HepG2 (cell line): ENCODE data around the gene CIAO2B. TPM values are rescaled to one million over a fixed set of nuclear protein-coding genes. Genes with fewer than 3 reads are reported as not detected.

Experiments used
- ATF1 ChIP-seq: IDR thresholded peaks from 2 replicates; pipeline ENCODE4 v1.6.1; 2016; ENCODE audit warnings: mild to moderate bottlenecking, control low read depth
- ATF7 ChIP-seq, 2 experiments: fragments of 450-650 bp in 1 of 2; sonication (generic) in 1 of 2; formaldehyde crosslinking in 1 of 2; IDR thresholded peaks; 2 replicates each; pipeline versions ENCODE4 v1.4.0 to v1.6.1; 2016 to 2020; ENCODE audit warnings: antibody characterized with exemption in 1 of 2, mild to moderate bottlenecking in 1 of 2, missing genetic modification reagents in 1 of 2
- EP300 ChIP-seq, 3 experiments: sonication (generic) in 1 of 3; formaldehyde crosslinking in 1 of 3; IDR thresholded peaks; 2 replicates each; pipeline versions ENCODE4 v1.5.1 to v1.6.1; 2011 to 2020; ENCODE audit warnings: low read depth in 2 of 3, low read length in 2 of 3, borderline replicate concordance in 1 of 3, improper control_type of control experiment in 1 of 3, mild to moderate bottlenecking in 1 of 3, missing genetic modification reagents in 1 of 3, moderate library complexity in 1 of 3
- KAT8 ChIP-seq: IDR thresholded peaks from 2 replicates; pipeline ENCODE4 v1.6.1; 2016; ENCODE audit warnings: missing genetic modification reagents, missing compliant biosample characterization
- MIER2 ChIP-seq: IDR thresholded peaks from 2 replicates; pipeline ENCODE4 v1.6.1; 2016; ENCODE audit warnings: missing biosample characterization, missing genetic modification reagents
- MLLT10 ChIP-seq: sonication (generic); formaldehyde crosslinking; IDR thresholded peaks from 2 replicates; pipeline ENCODE4 v1.4.0; 2020; ENCODE audit warnings: missing genetic modification reagents
- NRL ChIP-seq: sonication (generic); formaldehyde crosslinking; IDR thresholded peaks from 2 replicates; pipeline ENCODE4 v1.5.0; 2020; ENCODE audit warnings: missing genetic modification reagents, mild to moderate bottlenecking, moderate library complexity, borderline replicate concordance
- SALL1 ChIP-seq: sonication (generic); formaldehyde crosslinking; IDR thresholded peaks from 2 replicates; pipeline ENCODE4 v1.8.0; 2022; ENCODE audit warnings: mild to moderate bottlenecking, missing genetic modification reagents
- SMAD3 ChIP-seq: sonication (generic); formaldehyde crosslinking; IDR thresholded peaks from 2 replicates; pipeline ENCODE4 v1.4.0; 2020; ENCODE audit warnings: missing genetic modification reagents
- XBP1 ChIP-seq: sonication (generic); formaldehyde crosslinking; IDR thresholded peaks from 2 replicates; pipeline ENCODE4 v1.5.0; 2020; ENCODE audit warnings: missing genetic modification reagents
- ZFY ChIP-seq: sonication (generic); formaldehyde crosslinking; IDR thresholded peaks from 2 replicates; pipeline ENCODE4 v1.4.0; 2020; ENCODE audit warnings: missing genetic modification reagents
- ZNF3 ChIP-seq: IDR thresholded peaks from 2 replicates; pipeline ENCODE4 v1.7.0; 2017; ENCODE audit warnings: inconsistent platforms
- ZNF549 ChIP-seq: sonication (generic); formaldehyde crosslinking; IDR thresholded peaks from 2 replicates; pipeline ENCODE4 v1.5.0; 2020; ENCODE audit warnings: missing genetic modification reagents
- ZNF552 ChIP-seq: sonication (generic); formaldehyde crosslinking; IDR thresholded peaks from 2 replicates; pipeline ENCODE4 v1.9.0; 2022; ENCODE audit warnings: missing genetic modification reagents, mild to moderate bottlenecking, borderline replicate concordance
- ZNF878 ChIP-seq: sonication (generic); formaldehyde crosslinking; IDR thresholded peaks from 2 replicates; pipeline ENCODE4 v1.8.1; 2023; ENCODE audit warnings: mild to moderate bottlenecking, missing genetic modification reagents, moderate library complexity
- polyA plus RNA-seq, 8 experiments: library from polyadenylated mRNA; depleted of rRNA in 3 of 8; stranded (reverse) in 7 of 8; unstranded in 1 of 8; fragments of >200 nt; fragmentation: Illumina TruSeq in 4 of 8; extraction: Trizol in 4 of 8; gene quantifications; 2 replicates each; pipeline versions ENCODE4 v1.2.1 to v1.2.3, GENCODE V29; 2011 to 2016; ENCODE audit warnings: low read depth in 4 of 8, missing spikeins in 1 of 8, mixed read lengths in 1 of 8; ENCODE audit not compliant: insufficient read depth in 1 of 8
- total RNA-seq, 5 experiments: library from RNA; depleted of rRNA; stranded (reverse); fragments of >200 nt; fragmentation: Illumina TruSeq; extraction: Trizol; gene quantifications; 2 replicates each; pipeline ENCODE4 v1.2.3, GENCODE V29; 2016; ENCODE audit warnings: low read depth in 1 of 5
- TF ChIP-seq, protein P1 (sequence below): sonication (generic); formaldehyde crosslinking; IDR thresholded peaks from 2 replicates; pipeline ENCODE4 v1.4.0; 2020; ENCODE audit warnings: missing genetic modification reagents, mild to moderate bottlenecking, borderline replicate concordance
- TF ChIP-seq, protein P2 (sequence below): IDR thresholded peaks from 2 replicates; pipeline ENCODE4 v1.6.1; 2016; ENCODE audit warnings: mild to moderate bottlenecking
- TF ChIP-seq, protein P3 (sequence below): sonication (generic); formaldehyde crosslinking; IDR thresholded peaks from 2 replicates; pipeline ENCODE4 v1.4.0; 2020; ENCODE audit warnings: missing genetic modification reagents, mild to moderate bottlenecking, borderline replicate concordance
- TF ChIP-seq, protein P4 (sequence below): sonication (generic); formaldehyde crosslinking; IDR thresholded peaks from 2 replicates; pipeline ENCODE4 v1.5.1; 2020; ENCODE audit warnings: mild to moderate bottlenecking, missing genetic modification reagents, borderline replicate concordance
- TF ChIP-seq, protein P5 (sequence below): sonication (generic); formaldehyde crosslinking; IDR thresholded peaks from 2 replicates; pipeline ENCODE4 v1.4.0; 2020; ENCODE audit warnings: missing genetic modification reagents, borderline replicate concordance

Gene CIAO2B
- total and polyA plus RNA-seq, 2 of the 13 experiments (the other 11 are each of a cell fraction or from before 2014, with no cell fraction given) = 157 to 293 TPM

DNA sequence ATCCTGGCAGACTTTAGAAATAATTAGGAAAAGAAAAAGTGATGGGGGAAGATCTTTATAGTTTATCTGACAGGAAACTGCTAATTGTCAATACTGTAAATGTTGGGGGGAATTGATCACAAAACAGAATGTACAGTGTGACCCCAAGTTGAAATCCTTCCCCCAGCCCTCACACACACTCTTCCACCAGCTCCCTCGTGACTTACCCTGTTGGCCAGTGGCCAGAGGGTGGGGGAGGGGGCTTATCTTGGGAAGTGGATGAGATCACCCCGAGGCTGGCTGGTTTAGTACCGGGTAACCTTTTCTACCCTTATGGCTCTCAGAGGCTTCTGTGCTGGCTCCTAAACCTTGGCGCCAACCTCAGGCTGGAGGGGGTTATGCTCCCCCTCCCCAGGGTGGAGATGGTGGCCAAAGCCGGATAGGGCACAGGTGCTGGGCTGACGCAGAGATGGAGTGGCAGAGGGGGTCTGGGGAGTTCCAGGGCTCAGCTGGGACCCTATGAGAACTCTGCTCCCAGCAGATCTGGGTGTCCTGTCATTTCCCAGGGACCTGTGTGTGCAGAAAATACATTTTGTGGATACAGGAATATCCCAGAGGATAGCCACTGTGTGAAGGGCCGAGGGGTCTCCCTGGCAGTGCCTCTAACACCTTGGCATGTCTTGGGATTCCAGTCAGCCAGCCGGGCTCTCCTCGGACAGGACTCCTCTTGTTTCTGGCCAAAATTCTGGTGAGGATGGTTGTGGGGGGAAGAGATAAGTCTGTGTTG lies 34.1 kb downstream of the CIAO2B start (continued):
- TF ChIP-seq ATF7 (IDR thresholded peaks at IDR 0.05) (no peak), ATF7 (CRISPR knock-in tag; IDR thresholded peaks at IDR 0.05) (peak; percentile 55; the same call in 1 of the 2 replicates), KAT8 (CRISPR knock-in tag) (peak; percentile 29; the same call in 1 of the 2 replicates), MIER2 (CRISPR knock-in tag) (no peak), MLLT10 (CRISPR knock-in tag) (no peak), SMAD3 (CRISPR knock-in tag) (no peak), ZFY (CRISPR knock-in tag) (no peak), ZNF3 (no peak), ATF1 (CRISPR knock-in tag) (no peak), ZNF878 (CRISPR knock-in tag) (no peak), ZNF552 (no peak), ZNF549 (no peak), SALL1 (no peak), NRL (CRISPR knock-in tag) (0 out of 2 replicates have a peak, but pooled peaks have one; percentile 36), EP300 (IDR thresholded peaks at IDR 0.05; ENCODE audit: low read depth in 2 of 2, low read length in 2 of 2) (peak in 1 of 2 experiments; percentile 32; a peak in 1 of 4 replicates), EP300 (CRISPR knock-in tag; IDR thresholded peaks at IDR 0.05; ENCODE audit: borderline replicate concordance) (no peak), XBP1 (CRISPR knock-in tag) (no peak)
- TF ChIP-seq, protein P1, sequence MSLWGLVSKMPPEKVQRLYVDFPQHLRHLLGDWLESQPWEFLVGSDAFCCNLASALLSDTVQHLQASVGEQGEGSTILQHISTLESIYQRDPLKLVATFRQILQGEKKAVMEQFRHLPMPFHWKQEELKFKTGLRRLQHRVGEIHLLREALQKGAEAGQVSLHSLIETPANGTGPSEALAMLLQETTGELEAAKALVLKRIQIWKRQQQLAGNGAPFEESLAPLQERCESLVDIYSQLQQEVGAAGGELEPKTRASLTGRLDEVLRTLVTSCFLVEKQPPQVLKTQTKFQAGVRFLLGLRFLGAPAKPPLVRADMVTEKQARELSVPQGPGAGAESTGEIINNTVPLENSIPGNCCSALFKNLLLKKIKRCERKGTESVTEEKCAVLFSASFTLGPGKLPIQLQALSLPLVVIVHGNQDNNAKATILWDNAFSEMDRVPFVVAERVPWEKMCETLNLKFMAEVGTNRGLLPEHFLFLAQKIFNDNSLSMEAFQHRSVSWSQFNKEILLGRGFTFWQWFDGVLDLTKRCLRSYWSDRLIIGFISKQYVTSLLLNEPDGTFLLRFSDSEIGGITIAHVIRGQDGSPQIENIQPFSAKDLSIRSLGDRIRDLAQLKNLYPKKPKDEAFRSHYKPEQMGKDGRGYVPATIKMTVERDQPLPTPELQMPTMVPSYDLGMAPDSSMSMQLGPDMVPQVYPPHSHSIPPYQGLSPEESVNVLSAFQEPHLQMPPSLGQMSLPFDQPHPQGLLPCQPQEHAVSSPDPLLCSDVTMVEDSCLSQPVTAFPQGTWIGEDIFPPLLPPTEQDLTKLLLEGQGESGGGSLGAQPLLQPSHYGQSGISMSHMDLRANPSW (CRISPR knock-in tag) = no peak
- TF ChIP-seq, protein P2, sequence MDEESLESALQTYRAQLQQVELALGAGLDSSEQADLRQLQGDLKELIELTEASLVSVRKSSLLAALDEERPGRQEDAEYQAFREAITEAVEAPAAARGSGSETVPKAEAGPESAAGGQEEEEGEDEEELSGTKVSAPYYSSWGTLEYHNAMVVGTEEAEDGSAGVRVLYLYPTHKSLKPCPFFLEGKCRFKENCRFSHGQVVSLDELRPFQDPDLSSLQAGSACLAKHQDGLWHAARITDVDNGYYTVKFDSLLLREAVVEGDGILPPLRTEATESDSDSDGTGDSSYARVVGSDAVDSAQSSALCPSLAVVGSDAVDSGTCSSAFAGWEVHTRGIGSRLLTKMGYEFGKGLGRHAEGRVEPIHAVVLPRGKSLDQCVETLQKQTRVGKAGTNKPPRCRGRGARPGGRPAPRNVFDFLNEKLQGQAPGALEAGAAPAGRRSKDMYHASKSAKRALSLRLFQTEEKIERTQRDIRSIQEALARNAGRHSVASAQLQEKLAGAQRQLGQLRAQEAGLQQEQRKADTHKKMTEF = peak; percentile 46; the same call in 1 of the 2 replicates
- TF ChIP-seq, protein P3, sequence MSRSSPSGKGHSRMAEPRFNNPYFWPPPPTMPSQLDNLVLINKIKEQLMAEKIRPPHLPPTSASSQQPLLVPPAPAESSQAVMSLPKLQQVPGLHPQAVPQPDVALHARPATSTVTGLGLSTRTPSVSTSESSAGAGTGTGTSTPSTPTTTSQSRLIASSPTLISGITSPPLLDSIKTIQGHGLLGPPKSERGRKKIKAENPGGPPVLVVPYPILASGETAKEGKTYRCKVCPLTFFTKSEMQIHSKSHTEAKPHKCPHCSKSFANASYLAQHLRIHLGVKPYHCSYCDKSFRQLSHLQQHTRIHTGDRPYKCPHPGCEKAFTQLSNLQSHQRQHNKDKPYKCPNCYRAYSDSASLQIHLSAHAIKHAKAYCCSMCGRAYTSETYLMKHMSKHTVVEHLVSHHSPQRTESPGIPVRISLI (CRISPR knock-in tag) = no peak
- TF ChIP-seq, protein P4, sequence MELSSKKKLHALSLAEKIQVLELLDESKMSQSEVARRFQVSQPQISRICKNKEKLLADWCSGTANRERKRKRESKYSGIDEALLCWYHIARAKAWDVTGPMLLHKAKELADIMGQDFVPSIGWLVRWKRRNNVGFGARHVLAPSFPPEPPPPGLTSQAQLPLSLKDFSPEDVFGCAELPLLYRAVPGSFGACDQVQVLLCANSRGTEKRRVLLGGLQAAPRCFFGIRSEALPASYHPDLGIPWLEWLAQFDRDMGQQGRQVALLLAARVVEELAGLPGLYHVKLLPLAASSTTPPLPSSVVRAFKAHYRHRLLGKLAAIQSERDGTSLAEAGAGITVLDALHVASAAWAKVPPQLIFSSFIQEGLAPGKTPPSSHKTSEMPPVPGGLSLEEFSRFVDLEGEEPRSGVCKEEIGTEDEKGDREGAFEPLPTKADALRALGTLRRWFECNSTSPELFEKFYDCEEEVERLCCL (CRISPR knock-in tag) = no peak
- TF ChIP-seq, protein P5, sequence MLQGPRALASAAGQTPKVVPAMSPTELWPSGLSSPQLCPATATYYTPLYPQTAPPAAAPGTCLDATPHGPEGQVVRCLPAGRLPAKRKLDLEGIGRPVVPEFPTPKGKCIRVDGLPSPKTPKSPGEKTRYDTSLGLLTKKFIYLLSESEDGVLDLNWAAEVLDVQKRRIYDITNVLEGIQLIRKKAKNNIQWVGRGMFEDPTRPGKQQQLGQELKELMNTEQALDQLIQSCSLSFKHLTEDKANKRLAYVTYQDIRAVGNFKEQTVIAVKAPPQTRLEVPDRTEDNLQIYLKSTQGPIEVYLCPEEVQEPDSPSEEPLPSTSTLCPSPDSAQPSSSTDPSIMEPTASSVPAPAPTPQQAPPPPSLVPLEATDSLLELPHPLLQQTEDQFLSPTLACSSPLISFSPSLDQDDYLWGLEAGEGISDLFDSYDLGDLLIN = no peak
